ENCODE data around the gene ALKBH3.

GRCh38 chr11:43872995-43873394 lies 7.6 kb upstream of the ALKBH3 start:
- TF ChIP-seq EZH2 (IDR thresholded peaks at IDR 0.05; ENCODE audit: low read depth, unreplicated experiment), result no peak
- TF ChIP-seq CTCF (conservative IDR thresholded peaks at IDR 0.05; ENCODE audit: low read depth in 2 of 2), result no peak
